GM18499 (cell line): Measurements from ENCODE around the gene OR51V1.
"Not testable (repeated sequence)": the region's sequence is repeated elsewhere in the genome, so short reads cannot be mapped to it uniquely, and the experiment has no call there.

Source experiments
- ATAC-seq: cut with Tn5 transposase; IDR thresholded peaks from one replicate; pipeline ENCODE4 v1.9.1; 2021; ENCODE audit warnings: moderate number of reproducible peaks; ENCODE audit not compliant: insufficient read depth, unreplicated experiment

The OR51V1 gene

GRCh38 chr11:5200582-5200981 is at the start of gene OR51V1:
OR51V1 (minus strand) TSS chr11:5200682; CDS start chr11:5200682, 0 bp downstream.
- no peak for ATAC-seq

DNA sequence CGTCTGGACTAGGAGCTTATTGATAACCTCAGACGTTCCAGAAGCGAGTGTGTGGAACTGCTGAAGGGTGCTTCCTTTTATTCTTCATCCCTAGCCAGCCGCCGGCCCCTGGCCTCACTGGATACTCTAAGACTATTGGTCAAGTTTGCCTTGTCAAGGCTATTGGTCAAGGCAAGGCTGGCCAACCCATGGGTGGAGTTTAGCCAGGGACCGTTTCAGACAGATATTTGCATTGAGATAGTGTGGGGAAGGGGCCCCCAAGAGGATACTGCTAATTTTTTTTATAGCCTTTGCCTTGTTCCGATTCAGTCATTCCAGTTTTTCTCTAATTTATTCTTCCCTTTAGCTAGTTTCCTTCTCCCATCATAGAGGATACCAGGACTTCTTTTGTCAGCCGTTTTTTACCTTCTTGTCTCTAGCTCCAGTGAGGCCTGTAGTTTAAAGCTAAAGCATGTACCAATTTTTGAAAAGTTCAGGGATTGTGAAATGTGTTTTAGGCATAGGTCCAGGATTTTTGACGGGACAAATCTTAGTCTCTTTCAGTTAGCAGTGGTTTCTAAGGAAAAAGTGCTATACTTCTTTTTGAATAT is 49.4 kb upstream of the OR51V1 start, which contains the start of gene HBG1:
Gene HBG1, minus strand, starts transcription at position 51 of the 590 bp plus-strand sequence. CDS start 53 bp downstream, outside the sequence.
- ATAC-seq = not testable (repeated sequence)

DNA sequence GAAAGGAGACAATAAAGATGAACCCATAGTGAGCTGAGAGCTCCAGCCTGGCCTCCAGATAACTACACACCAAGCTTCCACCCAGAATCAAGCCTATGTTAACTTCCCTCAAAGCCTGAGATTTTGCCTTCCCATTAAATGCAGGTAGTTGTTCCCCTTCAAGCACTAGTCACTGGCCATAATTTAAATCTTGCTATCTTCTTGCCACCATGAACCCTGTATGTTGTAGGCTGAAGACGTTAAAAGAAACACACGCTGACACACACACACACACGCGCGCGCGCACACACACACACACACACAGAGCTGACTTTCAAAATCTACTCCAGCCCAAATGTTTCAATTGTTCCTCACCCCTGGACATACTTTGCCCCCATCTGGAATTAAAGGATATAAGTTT is 48.0 kb upstream of the OR51V1 start:
- ATAC-seq = not testable (repeated sequence)

DNA sequence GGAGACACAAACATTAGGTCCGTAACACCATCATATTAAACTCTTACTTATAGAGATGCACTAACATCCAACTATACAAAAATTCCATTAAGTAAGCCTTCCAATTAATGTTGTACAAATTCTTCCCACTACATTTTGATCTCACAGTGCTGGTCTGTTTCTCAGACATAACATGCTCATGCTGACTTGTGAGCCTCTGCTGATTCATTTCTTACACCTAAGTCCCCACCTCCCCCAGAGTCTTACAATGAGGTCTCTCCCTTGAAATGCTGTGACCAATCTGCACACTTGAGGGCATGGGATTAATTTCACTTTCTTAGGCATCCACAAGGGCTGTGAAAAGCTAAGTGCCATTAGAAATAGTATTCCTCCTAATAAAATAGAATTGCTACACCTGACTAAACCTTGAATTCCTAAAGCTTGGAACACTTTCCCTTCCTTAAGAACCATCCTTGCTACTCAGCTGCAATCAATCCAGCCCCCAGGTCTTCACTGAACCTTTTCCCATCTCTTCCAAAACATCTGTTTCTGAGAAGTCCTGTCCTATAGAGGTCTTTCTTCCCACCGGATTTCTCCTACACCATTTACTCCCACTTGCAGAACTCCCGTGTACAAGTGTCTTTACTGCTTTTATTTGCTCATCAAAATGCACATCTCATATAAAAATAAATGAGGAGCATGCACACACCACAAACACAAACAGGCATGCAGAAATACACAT is 47.1 kb upstream of the OR51V1 start:
- ATAC-seq = no peak

DNA sequence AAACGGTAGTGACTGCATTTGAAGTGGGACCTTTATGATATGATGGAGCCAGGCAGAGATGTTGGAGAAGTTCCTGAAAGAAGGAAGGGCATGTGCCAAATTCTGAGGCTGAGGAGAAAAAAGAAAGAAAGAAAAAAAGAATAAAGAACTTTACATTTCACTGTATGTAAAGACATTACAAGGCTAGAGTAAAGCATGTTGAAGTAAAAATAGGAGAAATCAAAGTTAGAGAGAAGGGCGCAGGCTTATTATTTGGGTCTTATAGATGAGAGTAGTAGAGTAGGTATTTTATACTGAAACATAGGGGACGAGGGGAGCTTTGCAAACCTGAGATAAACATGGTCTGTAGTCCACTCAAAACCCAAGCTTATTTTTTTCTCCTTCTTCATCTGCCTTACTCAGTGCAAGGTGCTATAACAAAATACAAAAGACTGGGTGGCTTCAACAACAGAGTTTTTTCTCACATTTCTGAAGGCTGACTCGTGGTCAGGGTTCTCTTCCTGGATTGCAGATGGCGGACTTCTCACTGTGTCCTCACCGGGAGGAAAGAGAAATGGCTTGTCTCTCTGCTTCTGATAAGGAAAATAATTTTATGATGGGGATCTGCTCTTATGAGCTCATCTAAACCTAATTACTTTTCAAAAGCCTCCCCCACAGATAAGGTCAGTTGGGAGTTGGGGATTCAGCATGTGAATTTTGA is 46.4 kb upstream of the OR51V1 start:
- ATAC-seq = no peak

DNA sequence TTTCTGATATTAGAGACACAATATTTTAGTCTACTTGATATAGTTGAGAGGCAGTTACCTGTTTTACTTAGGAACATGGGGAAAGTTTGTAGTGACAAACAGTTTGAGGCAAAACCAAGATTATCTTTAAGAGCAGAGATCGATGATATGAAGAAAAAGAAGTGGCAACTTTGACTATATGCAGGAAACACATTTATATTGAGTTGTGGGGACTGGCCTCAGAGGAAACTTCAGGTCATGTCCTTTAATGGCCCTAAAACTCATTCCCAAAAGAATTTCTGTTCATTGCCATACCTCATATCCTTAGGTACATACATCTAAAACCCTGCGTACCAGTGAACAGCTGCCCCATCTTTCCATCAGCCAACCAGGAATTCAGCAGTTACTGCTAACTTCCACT is 44.7 kb upstream of the OR51V1 start:
- ATAC-seq = no peak

DNA sequence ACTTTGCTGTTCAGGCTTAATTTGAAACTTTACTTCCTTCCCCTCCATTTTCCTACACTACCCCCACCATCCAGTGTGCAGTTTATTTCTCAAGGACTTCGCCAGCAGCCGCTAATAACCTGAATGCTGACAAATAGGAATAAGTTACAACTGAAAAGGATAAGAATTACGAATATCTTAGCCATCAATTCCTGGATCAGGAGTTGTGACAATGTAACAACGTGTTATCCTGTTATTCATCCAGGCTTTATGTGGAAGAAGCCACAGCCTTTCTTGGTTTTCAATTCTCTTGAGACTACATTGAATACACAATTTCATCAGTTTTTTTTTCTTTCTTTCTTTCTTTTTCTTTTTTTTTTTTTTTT is 43.3 kb upstream of the OR51V1 start:
- no peak for ATAC-seq

GRCh38 chr11:5242933-5243815 is 42.7 kb upstream of the OR51V1 start:
- no peak for ATAC-seq

GRCh38 chr11:5242208-5242607 is 41.7 kb upstream of the OR51V1 start:
- ATAC-seq = no peak

GRCh38 chr11:5241458-5241857 is 41.0 kb upstream of the OR51V1 start:
- no peak for ATAC-seq

GRCh38 chr11:5240458-5240857 is 40.0 kb upstream of the OR51V1 start:
- no peak for ATAC-seq

- no peak for ATAC-seq
Observed at GRCh38 chr11:5240056-5240455, 39.6 kb upstream of the OR51V1 start.

DNA sequence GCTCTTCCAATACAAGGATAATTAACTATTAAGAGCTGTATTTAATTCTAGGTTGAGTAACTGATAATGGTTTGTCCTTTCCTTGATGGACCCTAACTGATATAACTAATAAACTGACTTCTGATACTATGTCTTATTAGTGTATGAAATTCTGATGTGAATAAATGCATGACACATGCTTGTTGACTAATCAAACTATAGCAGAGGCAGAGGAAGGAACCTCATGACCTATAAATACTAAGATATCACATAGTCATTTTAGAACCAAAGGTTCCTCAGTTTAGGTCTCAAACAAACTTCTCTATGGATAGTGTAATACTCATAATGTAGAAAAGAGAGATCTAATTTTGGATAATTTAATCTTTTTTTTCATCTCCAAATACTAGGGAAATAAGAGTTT is 38.6 kb upstream of the OR51V1 start:
- no peak for ATAC-seq

GRCh38 chr11:5238486-5238885 is 38.0 kb upstream of the OR51V1 start:
- ATAC-seq = no peak

GRCh38 chr11:5237420-5237819 is 36.9 kb upstream of the OR51V1 start:
- ATAC-seq = no peak

- ATAC-seq = no peak
Observed at GRCh38 chr11:5235364-5236095, 35.0 kb upstream of the OR51V1 start.

- peak; percentile 79 for ATAC-seq
Observed at GRCh38 chr11:5234381-5234834, 33.9 kb upstream of the OR51V1 start, which contains the start of gene HBD. HBD (minus strand) TSS chr11:5234483; CDS start chr11:5234433, 50 bp downstream.

DNA sequence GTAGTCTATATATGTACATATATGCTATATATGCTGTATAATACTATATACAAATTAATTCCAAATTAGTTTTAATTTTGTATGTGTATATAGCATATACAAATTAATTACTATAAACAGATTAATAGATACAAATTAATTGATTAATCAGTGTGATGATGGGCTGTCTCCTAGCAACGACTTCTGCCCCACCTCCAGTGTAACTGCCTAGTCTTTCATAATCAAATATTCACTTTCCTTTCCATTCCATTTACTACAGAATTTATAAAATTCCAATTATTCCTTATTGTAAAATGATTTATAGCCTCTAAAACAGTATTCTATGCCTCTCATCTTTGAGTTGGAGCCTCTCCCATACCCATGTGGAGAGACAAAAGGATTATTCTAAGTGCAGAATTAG is 32.8 kb upstream of the OR51V1 start:
- no peak for ATAC-seq

DNA sequence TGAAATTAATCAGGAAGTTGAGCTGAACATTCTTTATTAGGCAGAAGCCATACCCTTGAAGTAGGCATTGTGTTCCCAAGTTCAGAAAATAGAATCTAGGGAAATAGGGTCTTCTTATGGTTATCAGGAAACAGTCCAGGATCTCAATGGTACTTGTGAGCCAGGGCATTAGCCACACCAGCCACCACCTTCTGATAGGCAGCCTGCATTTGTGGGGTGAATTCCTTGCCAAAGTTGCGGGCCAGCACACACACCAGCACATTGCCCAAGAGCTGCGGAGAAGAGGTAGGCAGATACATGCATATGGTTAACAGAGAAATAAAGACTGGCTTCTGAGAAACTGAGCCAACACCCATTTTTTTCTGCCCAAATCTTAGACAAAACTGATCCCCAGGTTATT is 32.3 kb upstream of the OR51V1 start:
- no peak for ATAC-seq

DNA sequence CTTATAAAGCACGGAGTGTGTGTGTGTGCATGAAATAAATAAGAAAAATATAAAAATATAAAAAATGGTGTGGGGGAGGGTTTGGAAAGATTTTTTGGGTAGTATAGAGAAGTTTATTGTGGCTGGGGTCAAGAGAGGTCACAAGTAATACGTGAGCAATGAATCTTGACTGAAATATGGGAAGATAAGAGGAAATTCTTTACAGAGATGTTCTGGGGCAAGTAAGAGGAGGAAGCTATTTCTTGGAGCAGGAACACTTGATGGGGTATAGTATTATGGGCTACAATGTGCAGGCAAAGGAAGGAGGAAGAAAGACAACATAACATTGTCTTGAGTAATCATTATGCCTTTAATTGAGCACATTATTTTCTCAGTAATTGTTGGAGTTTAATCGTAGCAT is 31.7 kb upstream of the OR51V1 start:
- ATAC-seq = no peak
